Osteoblast (primary cell): Measurements from ENCODE around the gene PEX5L. TPM values are rescaled to one million over a fixed set of nuclear protein-coding genes. Genes with fewer than 3 reads are reported as not detected.

ENCODE experiments used
- DNase-seq: peaks from one replicate; pipeline ENCODE4 v3.0.0; 2011; ENCODE audit warnings: low spot score, mixed read lengths; ENCODE audit not compliant: insufficient read length; ENCODE audit errors: missing footprints
- H2AFZ ChIP-seq: 2 replicates; pipeline ENCODE4 v1.6.0; 2011; ENCODE audit warnings: mild to moderate bottlenecking, low read length
- H3K27ac ChIP-seq: 2 replicates; pipeline ENCODE4 v1.5.1; 2011; ENCODE audit warnings: mild to moderate bottlenecking, low read depth, low read length, moderate library complexity
- H3K27me3 ChIP-seq: 2 replicates; pipeline ENCODE4 v1.6.0; 2012; ENCODE audit warnings: mild to moderate bottlenecking, control low read depth, inconsistent platforms, low read length, moderate library complexity; ENCODE audit not compliant: insufficient read depth
- H3K36me3 ChIP-seq: 2 replicates; pipeline ENCODE4 v1.5.1; 2011; ENCODE audit warnings: mild to moderate bottlenecking, low read length, control low read depth, moderate library complexity; ENCODE audit not compliant: insufficient read depth
- H3K4me1 ChIP-seq: 2 replicates; pipeline ENCODE4 v1.5.1; 2011; ENCODE audit warnings: mild to moderate bottlenecking, low read length, control low read depth, moderate library complexity; ENCODE audit not compliant: insufficient read depth
- H3K4me2 ChIP-seq: 2 replicates; pipeline ENCODE4 v1.6.0; 2011; ENCODE audit warnings: mild to moderate bottlenecking, low read length; ENCODE audit not compliant: insufficient read depth
- H3K4me3 ChIP-seq: fragments of 200-600 bp; sonication (generic); 3 replicates; pipeline ENCODE4 v1.5.1; 2012; ENCODE audit warnings: mild to moderate bottlenecking, low read length, inconsistent platforms; ENCODE audit not compliant: insufficient read depth
- H3K79me2 ChIP-seq: 2 replicates; pipeline ENCODE4 v1.6.0; 2012; ENCODE audit warnings: mild to moderate bottlenecking, low read length, control low read depth, inconsistent platforms; ENCODE audit not compliant: insufficient read depth
- H3K9me3 ChIP-seq: 2 replicates; pipeline ENCODE4 v1.5.1; 2011; ENCODE audit warnings: low read depth, low read length, control low read depth
- H4K20me1 ChIP-seq: 2 replicates; pipeline ENCODE4 v1.6.0; 2012; ENCODE audit warnings: mild to moderate bottlenecking, low read length, control low read depth; ENCODE audit not compliant: insufficient read depth
- total RNA-seq: library from RNA; depleted of rRNA; stranded (reverse); fragments of >200 nt; gene quantifications from 2 replicates; pipeline ENCODE4 v1.2.3, GENCODE V29; 2012
- TF ChIP-seq, protein P1 (sequence below): IDR thresholded peaks from 2 replicates; pipeline ENCODE4 v1.5.1; 2011; ENCODE audit warnings: mild to moderate bottlenecking, low read depth, low read length, moderate library complexity; ENCODE audit errors: extremely low read depth

Gene PEX5L
- total RNA-seq, 1 donor = 1.4 TPM

DNA sequence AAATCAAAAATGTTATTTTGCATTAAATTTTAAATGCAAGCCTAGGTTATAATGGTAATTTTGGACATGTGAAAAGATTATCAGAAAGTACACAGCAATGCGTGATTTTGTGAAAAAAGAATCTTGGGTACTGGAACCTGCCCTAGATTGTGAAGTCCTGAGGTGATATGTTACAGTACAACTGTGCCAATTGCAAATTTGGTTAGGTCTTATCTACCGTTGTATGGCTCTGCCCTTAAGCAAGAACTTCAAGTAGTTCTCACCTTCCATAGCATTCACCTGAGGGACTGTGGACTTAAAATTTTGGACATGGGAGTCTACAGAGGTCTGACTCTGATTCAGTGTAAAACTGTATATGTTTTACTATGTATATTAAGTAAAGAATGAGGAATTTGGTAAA, 140.2 kb downstream of the PEX5L start:
- no peaks in the 10 kb centered on the region for H3K9me3 ChIP-seq
- no peaks in the 10 kb centered on the region for H3K4me1 ChIP-seq
- no peaks in the 10 kb centered on the region for H4K20me1 ChIP-seq
- H3K27ac ChIP-seq = no peak overlapping the region
- H3K79me2 ChIP-seq = no peaks in the 10 kb centered on the region
- no peak overlapping the region for H2AFZ ChIP-seq
- H3K36me3 ChIP-seq = no peaks in the 10 kb centered on the region
- no peak overlapping the region for H3K4me3 ChIP-seq
- no peak overlapping the region for H3K4me2 ChIP-seq
- DNase-seq = no peak
- peaks cover 8% of the 10 kb centered on the region for H3K27me3 ChIP-seq
- TF ChIP-seq, protein P1, sequence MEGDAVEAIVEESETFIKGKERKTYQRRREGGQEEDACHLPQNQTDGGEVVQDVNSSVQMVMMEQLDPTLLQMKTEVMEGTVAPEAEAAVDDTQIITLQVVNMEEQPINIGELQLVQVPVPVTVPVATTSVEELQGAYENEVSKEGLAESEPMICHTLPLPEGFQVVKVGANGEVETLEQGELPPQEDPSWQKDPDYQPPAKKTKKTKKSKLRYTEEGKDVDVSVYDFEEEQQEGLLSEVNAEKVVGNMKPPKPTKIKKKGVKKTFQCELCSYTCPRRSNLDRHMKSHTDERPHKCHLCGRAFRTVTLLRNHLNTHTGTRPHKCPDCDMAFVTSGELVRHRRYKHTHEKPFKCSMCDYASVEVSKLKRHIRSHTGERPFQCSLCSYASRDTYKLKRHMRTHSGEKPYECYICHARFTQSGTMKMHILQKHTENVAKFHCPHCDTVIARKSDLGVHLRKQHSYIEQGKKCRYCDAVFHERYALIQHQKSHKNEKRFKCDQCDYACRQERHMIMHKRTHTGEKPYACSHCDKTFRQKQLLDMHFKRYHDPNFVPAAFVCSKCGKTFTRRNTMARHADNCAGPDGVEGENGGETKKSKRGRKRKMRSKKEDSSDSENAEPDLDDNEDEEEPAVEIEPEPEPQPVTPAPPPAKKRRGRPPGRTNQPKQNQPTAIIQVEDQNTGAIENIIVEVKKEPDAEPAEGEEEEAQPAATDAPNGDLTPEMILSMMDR = no peak

DNA sequence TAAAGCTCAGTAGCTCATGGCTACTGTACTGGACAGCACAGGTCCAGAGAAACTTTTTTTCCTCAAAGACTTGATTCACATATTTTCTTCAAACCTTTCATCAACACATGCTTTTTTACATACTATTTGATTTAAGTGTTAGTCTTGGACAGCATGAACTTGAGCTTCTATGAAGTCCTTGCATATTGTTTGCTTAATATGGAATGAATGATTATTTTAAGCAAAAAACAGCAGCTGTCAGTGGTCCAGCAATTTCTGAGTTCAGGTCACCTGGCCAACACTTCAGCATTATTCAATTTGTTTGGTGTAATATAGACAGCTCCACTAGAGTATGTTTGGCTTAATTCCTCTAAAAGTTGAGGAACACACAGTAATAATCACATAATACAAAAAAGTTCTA, 141.4 kb downstream of the PEX5L start:
- no peaks in the 10 kb centered on the region for H3K79me2 ChIP-seq
- H3K27ac ChIP-seq = no peak overlapping the region
- H2AFZ ChIP-seq = no peak overlapping the region
- no peaks in the 10 kb centered on the region for H3K4me1 ChIP-seq
- peaks cover 4% of the 10 kb centered on the region for H3K27me3 ChIP-seq
- H3K4me2 ChIP-seq = no peak overlapping the region
- no peak for DNase-seq
- H3K36me3 ChIP-seq = no peaks in the 10 kb centered on the region
- TF ChIP-seq, protein P1 = no peak
- H3K9me3 ChIP-seq = no peaks in the 10 kb centered on the region
- no peaks in the 10 kb centered on the region for H4K20me1 ChIP-seq
- no peak overlapping the region for H3K4me3 ChIP-seq

DNA sequence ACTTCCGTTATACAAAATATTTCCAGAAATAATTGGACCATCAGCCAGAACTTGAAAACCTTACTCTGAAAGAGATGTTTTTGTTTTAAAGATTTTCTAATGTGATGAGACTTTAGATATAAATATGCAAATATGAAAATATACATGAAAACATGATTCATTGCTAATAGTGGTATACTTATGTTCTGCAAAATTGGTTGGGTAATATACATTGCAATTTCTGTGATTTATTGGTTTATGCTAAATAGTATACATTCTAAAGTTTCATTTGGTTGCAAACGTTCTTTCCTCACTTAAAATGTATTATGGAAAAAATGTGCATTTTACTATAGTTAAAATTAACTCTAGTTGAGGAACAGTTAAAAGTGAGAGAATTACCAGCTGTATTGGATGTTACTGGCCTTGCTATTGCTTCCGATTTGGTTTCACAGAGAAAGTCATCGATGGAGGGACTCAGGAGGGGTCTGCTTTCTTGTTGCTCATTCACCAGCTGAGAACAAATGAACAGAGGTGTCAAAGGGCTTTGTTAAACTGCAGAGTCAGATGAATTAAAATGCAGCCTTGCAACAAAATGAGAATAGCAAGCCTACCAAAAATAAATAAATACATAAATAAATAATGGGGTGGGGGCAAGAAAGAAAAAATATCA, 149.3 kb downstream of the PEX5L start:
- Histone ChIP-seq H3K27me3 (no peaks in the 10 kb centered on the region), H3K9me3 (no peaks in the 10 kb centered on the region), H2AFZ (no peak overlapping the region), H3K4me2 (no peak overlapping the region), H3K4me3 (no peak overlapping the region), H4K20me1 (no peaks in the 10 kb centered on the region), H3K4me1 (no peaks in the 10 kb centered on the region), H3K27ac (no peak overlapping the region), H3K79me2 (no peaks in the 10 kb centered on the region), H3K36me3 (no peaks in the 10 kb centered on the region)
- TF ChIP-seq, protein P1 = no peak
- peak; percentile 57 for DNase-seq

DNA sequence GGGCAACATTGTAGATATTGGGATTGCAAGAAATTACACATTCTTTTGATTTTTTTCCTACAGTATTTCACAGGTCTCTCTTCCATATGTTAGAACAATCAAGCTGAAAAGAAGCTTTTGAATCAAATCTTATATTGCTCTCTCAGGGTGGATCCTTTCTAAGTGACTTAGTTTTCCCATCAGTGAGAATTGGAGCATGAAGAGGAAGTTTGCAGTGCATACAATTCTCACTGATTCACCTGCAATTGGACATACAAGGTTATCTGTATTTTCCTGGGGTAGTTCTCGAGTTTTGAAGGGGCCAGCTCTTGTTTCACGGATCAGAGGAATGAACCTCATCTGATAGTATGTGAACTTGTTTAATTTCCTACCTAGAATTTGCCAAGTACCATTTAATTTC, 150.8 kb downstream of the PEX5L start:
- H3K27me3 ChIP-seq = no peaks in the 10 kb centered on the region
- H3K9me3 ChIP-seq = no peaks in the 10 kb centered on the region
- no peak overlapping the region for H3K27ac ChIP-seq
- H2AFZ ChIP-seq = no peak overlapping the region
- peak overlapping the region; percentile 10 for H3K4me2 ChIP-seq
- no peak for DNase-seq
- no peak overlapping the region for H3K4me3 ChIP-seq
- no peaks in the 10 kb centered on the region for H3K36me3 ChIP-seq
- TF ChIP-seq, protein P1 = no peak
- no peaks in the 10 kb centered on the region for H4K20me1 ChIP-seq
- H3K79me2 ChIP-seq = no peaks in the 10 kb centered on the region
- H3K4me1 ChIP-seq = no peaks in the 10 kb centered on the region
